LNCaP clone FGC (cell line): ENCODE measurements around the gene TSHZ2.

ENCODE experiments used
- DNase-seq: peaks from one replicate; pipeline ENCODE4 v3.0.0-alpha.2; 2011; ENCODE audit warnings: low read depth
- H3K4me3 ChIP-seq: 2 replicates; pipeline ENCODE4 v1.5.1; 2011; ENCODE audit warnings: mild to moderate bottlenecking, low read depth, low read length, control low read depth
- TF ChIP-seq, protein P1 (sequence below): IDR thresholded peaks from 2 replicates; pipeline ENCODE4 v1.5.1; 2012; ENCODE audit warnings: mild to moderate bottlenecking; ENCODE audit not compliant: control insufficient read depth, insufficient read depth; ENCODE audit errors: extremely low read depth

The TSHZ2 gene

DNA sequence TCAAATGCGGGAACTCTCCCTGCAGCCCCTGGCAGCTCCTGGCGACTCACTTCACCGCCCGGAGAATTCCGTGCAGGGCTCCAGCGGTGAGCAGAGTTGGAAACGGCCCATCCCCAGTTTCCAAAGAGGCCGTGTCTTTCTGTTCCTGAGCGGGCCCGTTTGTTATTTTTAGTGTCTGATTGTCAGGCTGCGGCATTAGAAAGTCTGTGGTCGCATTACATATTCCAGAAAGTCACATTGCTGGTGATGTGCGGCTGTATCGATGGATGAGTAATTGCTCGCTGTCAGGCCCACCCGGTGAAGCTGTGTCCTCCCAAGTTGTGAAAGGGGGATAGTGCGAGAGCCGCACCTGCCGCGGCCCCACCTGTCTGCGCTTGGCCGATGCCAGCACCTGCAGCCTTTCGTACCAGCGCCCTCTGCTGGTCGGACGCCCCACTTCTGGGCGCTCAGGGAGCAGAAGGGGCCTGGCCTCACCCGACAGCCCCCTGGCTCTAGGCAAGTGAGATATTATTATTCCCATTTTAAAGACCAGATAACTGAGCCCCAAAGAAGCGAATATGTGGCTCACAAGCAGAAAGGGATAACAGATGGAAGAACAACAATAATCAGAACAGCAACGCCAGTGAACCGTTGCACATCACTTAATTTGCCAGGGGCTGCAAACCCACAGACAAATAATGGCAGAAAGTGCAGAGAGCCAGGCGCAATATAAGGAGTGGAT, 244.9 kb downstream of the TSHZ2 start:
- no peak for DNase-seq
- TF ChIP-seq, protein P1, sequence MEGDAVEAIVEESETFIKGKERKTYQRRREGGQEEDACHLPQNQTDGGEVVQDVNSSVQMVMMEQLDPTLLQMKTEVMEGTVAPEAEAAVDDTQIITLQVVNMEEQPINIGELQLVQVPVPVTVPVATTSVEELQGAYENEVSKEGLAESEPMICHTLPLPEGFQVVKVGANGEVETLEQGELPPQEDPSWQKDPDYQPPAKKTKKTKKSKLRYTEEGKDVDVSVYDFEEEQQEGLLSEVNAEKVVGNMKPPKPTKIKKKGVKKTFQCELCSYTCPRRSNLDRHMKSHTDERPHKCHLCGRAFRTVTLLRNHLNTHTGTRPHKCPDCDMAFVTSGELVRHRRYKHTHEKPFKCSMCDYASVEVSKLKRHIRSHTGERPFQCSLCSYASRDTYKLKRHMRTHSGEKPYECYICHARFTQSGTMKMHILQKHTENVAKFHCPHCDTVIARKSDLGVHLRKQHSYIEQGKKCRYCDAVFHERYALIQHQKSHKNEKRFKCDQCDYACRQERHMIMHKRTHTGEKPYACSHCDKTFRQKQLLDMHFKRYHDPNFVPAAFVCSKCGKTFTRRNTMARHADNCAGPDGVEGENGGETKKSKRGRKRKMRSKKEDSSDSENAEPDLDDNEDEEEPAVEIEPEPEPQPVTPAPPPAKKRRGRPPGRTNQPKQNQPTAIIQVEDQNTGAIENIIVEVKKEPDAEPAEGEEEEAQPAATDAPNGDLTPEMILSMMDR = peak; percentile 92
- no peak overlapping the region for H3K4me3 ChIP-seq

DNA sequence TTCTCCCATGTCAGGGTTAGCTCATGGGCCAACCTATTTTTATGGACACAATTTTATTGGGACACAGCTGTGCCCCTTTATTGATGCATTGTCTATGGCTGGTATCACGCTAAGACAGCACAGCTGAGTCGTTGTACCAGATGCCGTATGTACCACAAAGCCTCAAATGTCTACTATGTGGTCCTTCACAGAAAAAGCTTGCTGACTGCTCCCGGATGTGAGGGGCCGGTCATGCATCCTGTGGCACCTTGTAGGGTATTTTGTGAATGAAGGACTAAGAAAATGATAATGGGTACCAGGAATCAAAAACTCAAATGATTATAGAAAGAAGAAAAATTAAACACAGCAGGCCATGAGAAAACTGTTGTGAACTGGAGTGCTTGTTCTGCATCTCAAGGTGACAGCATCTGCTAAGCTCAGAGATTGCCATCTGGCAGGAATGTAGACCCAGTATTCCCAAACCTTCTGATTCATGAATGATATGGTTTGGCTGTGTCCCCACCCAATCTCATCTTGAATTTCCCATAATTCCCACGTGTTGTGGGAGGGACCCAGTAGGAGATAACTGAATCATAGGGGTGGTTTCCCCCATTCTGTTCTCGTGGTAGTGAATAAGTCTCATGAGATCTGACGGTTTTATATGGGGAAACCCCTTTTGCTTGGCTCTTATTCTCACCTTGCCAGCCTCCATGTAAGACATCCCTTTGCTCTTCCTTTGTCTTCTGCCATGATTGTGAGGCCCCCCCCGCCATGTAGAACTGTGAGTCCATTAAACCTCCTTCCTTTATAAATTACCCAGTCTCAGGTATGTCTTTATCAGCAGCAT, 248.5 kb downstream of the TSHZ2 start:
- TF ChIP-seq, protein P1 = no peak
- no peak for DNase-seq
- H3K4me3 ChIP-seq = no peak overlapping the region

DNA sequence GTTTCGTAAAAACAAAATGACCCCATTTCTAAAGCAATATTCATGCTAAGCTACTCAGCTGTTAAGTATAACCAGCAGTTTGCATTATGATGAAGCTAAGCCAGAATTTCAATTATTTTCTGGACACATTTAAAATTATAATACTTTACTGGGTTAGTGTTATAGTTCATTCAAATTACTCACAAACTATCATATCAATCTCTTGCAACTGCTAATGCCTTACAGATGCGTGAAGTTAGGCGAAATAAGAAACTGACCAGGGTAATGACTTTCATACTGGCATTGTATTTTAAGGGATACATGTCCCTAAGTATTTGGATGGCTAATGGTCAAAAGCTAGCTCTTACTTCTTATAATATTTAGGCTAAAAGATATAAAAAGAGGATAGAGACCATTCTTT, 249.6 kb downstream of the TSHZ2 start:
- no peak overlapping the region for H3K4me3 ChIP-seq

DNA sequence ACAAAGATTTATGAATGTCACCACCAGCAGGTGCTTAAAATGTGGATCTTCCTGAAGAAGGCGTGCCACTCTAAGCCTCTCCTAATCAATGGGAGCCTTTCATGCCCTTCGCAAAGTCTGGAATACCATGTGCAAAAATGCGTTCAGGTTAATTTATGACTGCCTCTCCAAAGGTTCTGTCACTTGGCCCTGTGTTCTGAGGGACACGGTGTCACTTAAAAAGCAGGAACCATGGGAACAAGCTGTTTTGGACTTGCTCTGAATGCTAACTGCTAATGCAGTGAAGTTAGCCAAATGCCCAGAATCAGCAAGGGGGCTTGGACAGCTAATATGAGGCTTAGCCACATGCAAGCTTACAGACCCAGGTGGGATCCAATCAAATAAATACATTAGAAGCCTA, 250.3 kb downstream of the TSHZ2 start:
- TF ChIP-seq, protein P1 = no peak
- H3K4me3 ChIP-seq = no peak overlapping the region
- DNase-seq = no peak

More for the DNA sequence above, 249.6 kb downstream of the TSHZ2 start:
- no peak for DNase-seq
- TF ChIP-seq, protein P1 = no peak

DNA sequence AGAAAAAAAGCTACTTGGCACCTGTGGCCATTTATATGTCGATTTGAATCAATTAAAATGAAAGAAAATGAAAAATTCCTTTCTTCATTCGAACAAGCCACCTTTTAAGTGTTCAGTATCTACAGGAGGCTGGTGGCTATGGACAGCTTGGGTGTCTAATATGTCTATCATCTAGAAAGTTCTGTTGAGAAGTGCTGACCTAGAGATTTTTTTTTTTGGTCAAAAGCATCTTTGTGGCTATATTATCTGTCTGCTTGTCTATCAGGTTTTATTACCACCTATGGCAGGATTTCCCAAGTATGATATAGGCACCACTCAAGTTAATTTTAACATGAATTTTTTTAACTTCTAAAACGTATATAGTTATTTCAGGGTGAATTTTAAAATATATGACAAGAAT, 250.8 kb downstream of the TSHZ2 start:
- TF ChIP-seq, protein P1 = no peak
- no peak overlapping the region for H3K4me3 ChIP-seq
- no peak for DNase-seq

DNA sequence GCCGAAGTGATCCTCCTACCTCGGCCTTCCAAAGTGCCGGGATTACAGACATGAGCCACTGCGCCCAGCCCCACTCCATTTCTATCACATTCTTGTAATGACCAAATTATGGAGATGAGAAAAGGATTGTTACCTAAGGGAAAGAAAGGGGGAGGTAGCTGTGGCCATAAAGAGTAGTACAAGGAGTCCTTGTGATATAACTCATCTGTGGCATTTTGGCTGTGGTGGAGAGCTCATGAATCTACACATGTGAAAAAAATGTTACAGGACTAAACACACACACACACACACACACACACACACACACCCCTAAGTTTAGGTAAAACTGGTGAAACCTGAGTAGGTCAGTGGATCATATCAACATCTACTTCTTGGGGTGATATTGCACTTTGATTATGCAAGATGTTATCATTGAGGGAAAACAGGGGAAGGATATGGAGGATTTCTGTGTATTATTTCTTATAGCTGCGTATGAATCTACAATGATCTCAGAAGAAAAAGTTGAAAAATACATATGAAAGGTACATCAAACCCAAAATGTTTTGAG, 251.5 kb downstream of the TSHZ2 start:
- no peak overlapping the region for H3K4me3 ChIP-seq
- TF ChIP-seq, protein P1 = no peak
- DNase-seq = no peak
